OCI-M2 (cell line): Measurements from ENCODE around the gene LRRC53.

Experiments used
- DNase-seq: peaks from one replicate; lab custom pipeline; 2025; ENCODE audit not compliant: unreplicated experiment; lab: John Stamatoyannopoulos, UW

LRRC53 gene

DNA sequence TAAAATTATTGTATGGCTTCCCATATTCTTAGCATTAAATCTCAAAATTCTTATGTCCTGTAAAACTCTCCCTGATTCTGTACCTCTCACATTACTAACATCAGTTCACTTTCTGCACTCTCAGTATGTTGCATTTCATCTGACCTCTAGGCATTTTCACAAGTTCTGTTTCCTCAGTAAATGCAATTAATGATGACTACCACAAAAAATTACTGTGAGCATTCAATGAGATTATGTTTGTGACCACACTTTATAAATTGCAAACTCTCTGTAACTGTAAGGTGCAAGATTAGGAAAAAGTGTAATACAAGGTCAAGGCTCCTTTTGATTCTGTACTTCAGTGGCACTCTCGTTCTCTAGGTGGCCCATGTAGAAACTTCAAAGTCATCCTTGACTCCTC, 60.4 kb downstream of the LRRC53 start:
- DNase-seq = no peak

- no peak for DNase-seq
Measured at GRCh38 chr1:74437035-74437434, 75.4 kb downstream of the LRRC53 start.

- DNase-seq = no peak
Measured at GRCh38 chr1:74436078-74436477, 76.3 kb downstream of the LRRC53 start.

DNA sequence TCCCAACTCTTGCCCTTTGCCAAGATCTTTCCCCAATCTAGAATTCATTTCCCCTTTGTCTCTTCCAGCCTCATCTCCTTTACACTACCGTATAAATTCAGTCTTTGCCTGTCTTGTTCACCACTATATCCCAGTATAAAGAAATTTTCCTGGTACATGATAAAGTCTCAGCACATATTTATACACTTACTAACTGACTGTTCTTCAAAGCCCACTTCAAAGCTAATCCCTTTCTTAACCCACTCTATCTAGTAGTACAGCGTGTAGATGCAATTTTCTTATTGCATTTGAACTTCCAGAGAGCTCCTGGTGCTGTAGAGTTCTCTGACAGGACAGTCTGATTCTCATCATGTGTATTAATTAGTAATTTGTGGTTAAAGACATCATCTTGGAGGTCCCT, 78.1 kb downstream of the LRRC53 start:
- no peak for DNase-seq

DNA sequence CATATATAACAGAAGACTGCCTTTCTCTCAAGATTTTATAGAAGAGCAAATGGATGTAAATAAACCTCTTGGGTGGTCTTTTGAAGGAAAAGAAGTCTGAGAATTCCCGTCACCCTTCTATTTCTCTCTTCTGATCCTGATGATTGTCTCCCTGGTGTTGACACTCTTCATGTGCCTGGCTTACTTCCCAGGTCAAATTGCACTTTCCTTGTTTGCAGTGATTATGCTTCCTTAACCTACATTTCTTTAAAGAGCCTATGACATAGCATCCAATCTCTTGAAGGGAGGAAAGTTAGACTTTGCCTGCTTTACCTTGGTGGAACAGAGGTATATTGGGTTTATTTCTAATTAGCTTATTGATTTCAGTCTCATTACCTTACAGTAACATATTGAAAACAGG, 80.1 kb downstream of the LRRC53 start:
- DNase-seq = no peak

DNA sequence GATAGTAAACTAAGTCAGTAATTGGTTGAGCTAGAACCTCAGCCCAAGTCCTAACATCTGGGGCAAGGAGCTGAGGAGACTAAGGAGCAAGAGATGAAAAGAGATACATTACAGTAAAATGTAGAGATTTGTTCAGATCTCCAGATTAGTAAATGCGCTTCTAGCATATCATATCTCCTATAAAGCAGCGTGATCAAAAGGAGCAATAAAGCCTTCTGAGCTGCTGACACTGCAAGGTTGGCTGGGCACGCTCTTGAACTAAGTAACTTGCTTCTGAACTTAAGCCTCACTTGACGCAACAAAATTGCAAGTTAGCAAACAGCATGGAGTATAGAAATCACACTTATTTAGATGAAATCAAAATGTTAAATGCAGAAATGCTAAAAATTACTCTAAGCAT, 80.9 kb downstream of the LRRC53 start:
- no peak for DNase-seq

- no peak for DNase-seq
Measured at GRCh38 chr1:74430342-74430934, 82.0 kb downstream of the LRRC53 start.

DNA sequence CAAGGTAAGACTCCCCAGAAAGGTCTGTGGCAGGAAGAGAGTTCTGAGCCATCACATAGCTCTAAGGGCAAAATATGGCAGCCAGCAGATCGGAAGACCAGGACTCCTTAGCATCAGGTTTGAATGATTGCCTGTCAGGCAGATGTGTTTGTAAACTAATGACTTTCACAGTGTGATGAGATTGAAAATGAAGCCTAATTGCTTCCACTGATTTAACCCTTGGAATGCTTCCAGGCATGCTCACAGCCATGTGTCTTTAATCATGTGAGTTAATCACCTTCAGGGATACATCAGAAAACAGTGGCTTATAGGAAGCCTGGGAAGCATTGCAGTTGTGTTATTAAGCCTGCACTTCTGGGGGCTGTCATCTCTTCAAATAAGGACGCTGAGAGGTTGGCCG, 82.8 kb downstream of the LRRC53 start:
- DNase-seq = no peak

- DNase-seq = no peak
Measured at GRCh38 chr1:74427681-74428080, 84.7 kb downstream of the LRRC53 start.

DNA sequence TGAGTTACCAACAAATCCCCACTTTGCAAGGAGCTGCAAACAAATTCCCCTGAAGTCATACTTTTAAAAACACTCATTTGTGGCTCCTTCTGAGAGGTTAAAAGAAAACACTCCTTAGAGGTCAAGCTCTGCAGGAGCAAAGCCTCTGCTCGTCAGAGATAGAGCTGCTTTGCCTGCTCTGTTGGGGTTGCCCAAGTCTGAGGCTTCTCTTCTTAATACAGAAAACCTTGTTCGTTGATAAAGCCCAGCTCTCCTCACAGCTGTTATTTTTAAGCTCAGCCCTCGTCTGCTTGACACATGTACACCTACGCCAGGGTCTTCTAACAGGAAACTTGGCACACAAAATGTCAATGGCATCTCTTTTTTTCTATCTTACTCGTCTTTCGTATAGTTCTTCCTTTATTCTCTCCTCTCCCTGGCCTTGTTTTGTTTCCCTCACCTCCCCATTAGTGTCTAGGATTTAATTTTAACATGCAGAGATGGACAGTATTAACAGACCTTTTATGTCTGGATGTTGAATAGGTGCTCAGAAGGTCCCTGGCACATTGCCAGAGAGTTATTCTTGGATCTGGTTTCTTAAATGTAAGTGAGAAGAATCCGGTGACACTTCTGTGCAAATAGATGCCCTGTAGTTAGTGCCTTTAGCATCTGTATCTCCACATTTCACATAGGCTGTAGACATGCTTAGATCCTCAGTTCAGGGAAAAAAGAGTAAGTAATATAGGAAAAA, 86.0 kb downstream of the LRRC53 start:
- DNase-seq = no peak

- DNase-seq = no peak
Measured at GRCh38 chr1:74425676-74426075, 86.7 kb downstream of the LRRC53 start.

DNA sequence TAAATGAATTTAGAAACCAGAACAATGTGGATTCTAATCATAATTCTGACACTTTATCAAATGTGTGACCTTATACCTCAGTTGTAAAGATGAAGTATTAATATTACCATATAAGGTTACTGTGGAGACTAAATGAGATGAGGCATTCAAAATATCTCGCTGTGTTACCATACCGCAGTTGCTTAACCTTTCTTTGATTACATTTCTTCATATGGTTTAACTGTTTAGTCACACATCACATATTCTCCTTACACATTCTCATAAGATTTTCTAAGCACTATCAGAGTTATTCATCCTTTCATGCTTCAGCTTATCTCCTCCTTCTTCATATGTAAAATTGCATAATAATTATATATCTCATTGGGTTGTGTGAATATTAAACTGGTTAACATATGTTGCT, 88.9 kb downstream of the LRRC53 start:
- DNase-seq = no peak

DNA sequence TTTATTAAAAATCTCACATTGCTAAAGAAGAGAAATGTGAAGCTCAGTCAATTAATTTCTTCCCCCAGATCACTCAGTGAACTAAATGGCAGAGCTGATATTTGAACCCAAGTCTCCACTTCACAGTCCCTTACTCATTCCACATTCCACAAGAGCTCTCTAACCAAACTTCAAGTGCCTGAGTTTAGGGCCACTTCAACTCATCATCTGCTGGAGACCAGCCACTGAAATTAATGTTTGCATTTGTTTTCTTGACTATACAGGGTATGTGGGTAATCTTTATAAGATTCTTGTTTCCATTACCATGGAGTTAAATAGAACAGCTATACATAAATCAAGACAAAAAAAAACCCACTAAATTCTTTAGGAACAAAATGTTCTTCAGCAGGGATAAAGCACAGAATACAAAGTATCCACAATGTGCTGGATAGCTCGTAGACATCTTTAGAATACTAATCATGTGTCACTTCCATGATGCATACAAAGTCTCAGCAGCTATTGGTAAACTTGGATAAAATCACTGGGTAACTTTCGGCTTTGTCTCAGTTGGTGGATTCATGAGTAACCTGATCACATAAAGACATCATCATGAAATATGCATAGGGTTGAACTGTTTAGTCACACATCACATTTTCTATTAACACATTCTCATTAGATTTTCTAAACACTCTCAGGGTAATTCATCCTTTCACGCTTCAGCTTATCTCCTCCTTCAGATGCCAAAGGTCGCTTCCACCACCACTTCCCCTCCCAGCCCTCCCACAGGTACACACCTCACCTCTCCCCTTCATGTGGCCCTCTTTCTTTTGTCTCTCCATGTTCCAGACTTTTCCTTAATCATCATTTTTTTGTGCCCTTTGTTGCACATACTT, 89.8 kb downstream of the LRRC53 start:
- DNase-seq = no peak

DNA sequence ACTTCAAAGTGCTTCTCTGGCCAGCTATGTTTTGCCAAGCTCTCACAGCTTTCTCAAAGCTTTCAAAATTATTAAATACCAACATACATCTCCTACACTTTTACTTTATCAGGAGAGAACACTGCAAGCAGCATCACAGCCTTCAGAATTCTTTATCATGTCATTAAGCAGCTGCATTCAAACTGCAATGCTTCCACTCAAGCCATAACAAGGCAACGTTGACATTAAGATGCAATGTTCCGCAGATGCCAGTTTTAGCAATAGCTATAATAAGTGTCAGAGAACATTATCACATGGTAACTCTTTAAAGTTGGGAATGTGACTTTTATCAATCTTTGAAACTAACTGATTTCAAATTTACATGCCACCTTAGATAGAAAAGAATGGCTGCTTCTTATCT, 91.9 kb downstream of the LRRC53 start:
- DNase-seq = no peak
